ENCODE data around the gene PAFAH1B1. TPM values are rescaled to one million over a fixed set of nuclear protein-coding genes. Genes with fewer than 3 reads are reported as not detected.

PAFAH1B1 gene
- total RNA-seq, 1 experiment from 2014 or later = 114 TPM

- TF ChIP-seq, protein P1, sequence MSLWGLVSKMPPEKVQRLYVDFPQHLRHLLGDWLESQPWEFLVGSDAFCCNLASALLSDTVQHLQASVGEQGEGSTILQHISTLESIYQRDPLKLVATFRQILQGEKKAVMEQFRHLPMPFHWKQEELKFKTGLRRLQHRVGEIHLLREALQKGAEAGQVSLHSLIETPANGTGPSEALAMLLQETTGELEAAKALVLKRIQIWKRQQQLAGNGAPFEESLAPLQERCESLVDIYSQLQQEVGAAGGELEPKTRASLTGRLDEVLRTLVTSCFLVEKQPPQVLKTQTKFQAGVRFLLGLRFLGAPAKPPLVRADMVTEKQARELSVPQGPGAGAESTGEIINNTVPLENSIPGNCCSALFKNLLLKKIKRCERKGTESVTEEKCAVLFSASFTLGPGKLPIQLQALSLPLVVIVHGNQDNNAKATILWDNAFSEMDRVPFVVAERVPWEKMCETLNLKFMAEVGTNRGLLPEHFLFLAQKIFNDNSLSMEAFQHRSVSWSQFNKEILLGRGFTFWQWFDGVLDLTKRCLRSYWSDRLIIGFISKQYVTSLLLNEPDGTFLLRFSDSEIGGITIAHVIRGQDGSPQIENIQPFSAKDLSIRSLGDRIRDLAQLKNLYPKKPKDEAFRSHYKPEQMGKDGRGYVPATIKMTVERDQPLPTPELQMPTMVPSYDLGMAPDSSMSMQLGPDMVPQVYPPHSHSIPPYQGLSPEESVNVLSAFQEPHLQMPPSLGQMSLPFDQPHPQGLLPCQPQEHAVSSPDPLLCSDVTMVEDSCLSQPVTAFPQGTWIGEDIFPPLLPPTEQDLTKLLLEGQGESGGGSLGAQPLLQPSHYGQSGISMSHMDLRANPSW (CRISPR knock-in tag; conservative IDR thresholded peaks at IDR 0.05; ENCODE audit: low read depth) = no peak
- TF ChIP-seq ZBTB21 (CRISPR knock-in tag; IDR thresholded peaks at IDR 0.05; ENCODE audit: borderline replicate concordance) = no peak
- TF ChIP-seq TEAD1 (CRISPR knock-in tag; IDR thresholded peaks at IDR 0.05) = no peak
- no peak for TF ChIP-seq AFF4 (CRISPR knock-in tag; IDR thresholded peaks at IDR 0.05; ENCODE audit: borderline replicate concordance)
- TF ChIP-seq ATF6 (CRISPR knock-in tag; IDR thresholded peaks at IDR 0.05) = no peak
- TF ChIP-seq, protein P2, sequence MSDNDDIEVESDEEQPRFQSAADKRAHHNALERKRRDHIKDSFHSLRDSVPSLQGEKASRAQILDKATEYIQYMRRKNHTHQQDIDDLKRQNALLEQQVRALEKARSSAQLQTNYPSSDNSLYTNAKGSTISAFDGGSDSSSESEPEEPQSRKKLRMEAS (CRISPR knock-in tag; IDR thresholded peaks at IDR 0.05) = peak; percentile 63; the same call in 1 of the 2 replicates
- TF ChIP-seq MLX (CRISPR knock-in tag; IDR thresholded peaks at IDR 0.05) = no peak
- no peak; the same call in 1 of the 2 replicates for TF ChIP-seq NFYB (CRISPR knock-in tag; conservative IDR thresholded peaks at IDR 0.05; ENCODE audit: low read depth)
- no peak for TF ChIP-seq TP53 (CRISPR knock-in tag; IDR thresholded peaks at IDR 0.05)
- TF ChIP-seq, protein P3, sequence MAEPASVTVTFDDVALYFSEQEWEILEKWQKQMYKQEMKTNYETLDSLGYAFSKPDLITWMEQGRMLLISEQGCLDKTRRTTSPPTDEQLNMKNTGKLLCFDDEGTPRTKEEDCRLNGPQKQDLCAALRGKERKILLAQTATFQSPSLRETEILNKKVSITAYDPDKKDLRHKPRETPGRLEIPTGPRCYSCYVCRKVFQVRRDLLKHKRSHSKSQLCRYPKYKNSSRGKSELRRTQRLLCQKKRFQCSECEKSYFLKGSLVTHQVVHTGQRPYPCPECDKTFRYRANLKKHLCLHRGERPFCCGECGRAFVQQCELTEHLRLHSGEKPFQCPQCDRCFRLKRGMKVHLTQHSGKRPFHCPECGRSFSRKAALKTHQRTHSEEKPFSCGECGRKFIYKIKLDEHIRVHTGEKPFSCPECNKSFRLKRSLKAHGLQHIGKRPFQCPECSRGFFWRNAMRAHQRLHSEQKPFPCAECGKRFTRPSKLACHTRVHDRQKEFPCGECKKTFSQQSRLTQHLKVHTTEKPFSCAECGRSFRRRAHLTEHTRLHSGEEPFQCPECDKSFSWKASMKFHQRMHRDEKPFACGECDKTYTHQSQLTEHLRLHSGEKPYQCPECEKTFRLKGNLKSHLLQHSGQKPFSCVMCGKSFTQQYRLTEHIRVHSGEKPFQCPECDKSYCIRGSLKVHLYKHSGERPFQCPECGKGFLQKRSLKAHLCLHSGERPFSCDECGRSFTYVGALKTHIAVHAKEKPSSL (CRISPR knock-in tag; conservative IDR thresholded peaks at IDR 0.05) = no peak
- no peak for TF ChIP-seq NR3C1 (CRISPR knock-in tag; conservative IDR thresholded peaks at IDR 0.05; ENCODE audit: low read depth)
- no peak for TF ChIP-seq PRRX2 (CRISPR knock-in tag; IDR thresholded peaks at IDR 0.05)
- TF ChIP-seq NR2C2 (CRISPR knock-in tag; IDR thresholded peaks at IDR 0.05) = no peak
- no peak for TF ChIP-seq FOXJ3 (CRISPR knock-in tag; IDR thresholded peaks at IDR 0.05; ENCODE audit: borderline replicate concordance)
- TF ChIP-seq TEAD4 (CRISPR knock-in tag; IDR thresholded peaks at IDR 0.05) = no peak
- no peak for TF ChIP-seq ZBTB43 (CRISPR knock-in tag; IDR thresholded peaks at IDR 0.05)
- TF ChIP-seq RELA (CRISPR knock-in tag; IDR thresholded peaks at IDR 0.05; ENCODE audit: borderline replicate concordance) = no peak
- no peak; the same call in 1 of the 2 replicates for TF ChIP-seq CREM (CRISPR knock-in tag; IDR thresholded peaks at IDR 0.05)
- TF ChIP-seq IRF2 (CRISPR knock-in tag; IDR thresholded peaks at IDR 0.05; ENCODE audit: borderline replicate concordance, low read depth) = no peak
- TF ChIP-seq ZNF219 (CRISPR knock-in tag; IDR thresholded peaks at IDR 0.05; ENCODE audit: borderline replicate concordance) = no peak; the same call in 1 of the 2 replicates
- TF ChIP-seq GRHL2 (CRISPR knock-in tag; IDR thresholded peaks at IDR 0.05; ENCODE audit: insufficient replicate concordance, severe bottlenecking) = no peak
- TF ChIP-seq, protein P4, sequence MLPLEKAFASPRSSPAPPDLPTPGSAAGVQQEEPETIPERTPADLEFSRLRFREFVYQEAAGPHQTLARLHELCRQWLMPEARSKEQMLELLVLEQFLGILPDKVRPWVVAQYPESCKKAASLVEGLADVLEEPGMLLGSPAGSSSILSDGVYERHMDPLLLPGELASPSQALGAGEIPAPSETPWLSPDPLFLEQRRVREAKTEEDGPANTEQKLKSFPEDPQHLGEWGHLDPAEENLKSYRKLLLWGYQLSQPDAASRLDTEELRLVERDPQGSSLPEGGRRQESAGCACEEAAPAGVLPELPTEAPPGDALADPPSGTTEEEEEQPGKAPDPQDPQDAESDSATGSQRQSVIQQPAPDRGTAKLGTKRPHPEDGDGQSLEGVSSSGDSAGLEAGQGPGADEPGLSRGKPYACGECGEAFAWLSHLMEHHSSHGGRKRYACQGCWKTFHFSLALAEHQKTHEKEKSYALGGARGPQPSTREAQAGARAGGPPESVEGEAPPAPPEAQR (CRISPR knock-in tag; IDR thresholded peaks at IDR 0.05) = no peak
- TF ChIP-seq ELF4 (CRISPR knock-in tag; IDR thresholded peaks at IDR 0.05; ENCODE audit: low read depth) = no peak
- TF ChIP-seq JAZF1 (CRISPR knock-in tag; IDR thresholded peaks at IDR 0.05) = no peak
These were observed at the start of gene PAFAH1B1 (continued) for GRCh38 chr17:2592971-2593820.

All from WTC11 (cell line).